ENCODE data around the gene CCDC185. TPM values are rescaled to one million over a fixed set of nuclear protein-coding genes. Genes with fewer than 3 reads are reported as not detected.
"Not testable (repeated sequence)": the region's sequence is repeated elsewhere in the genome, so short reads cannot be mapped to it uniquely, and the experiment has no call there.

Gene CCDC185
- total and polyA plus RNA-seq, 2 donors (not counting 1 experiment from before 2014, with no cell fraction given) = not detected

DNA sequence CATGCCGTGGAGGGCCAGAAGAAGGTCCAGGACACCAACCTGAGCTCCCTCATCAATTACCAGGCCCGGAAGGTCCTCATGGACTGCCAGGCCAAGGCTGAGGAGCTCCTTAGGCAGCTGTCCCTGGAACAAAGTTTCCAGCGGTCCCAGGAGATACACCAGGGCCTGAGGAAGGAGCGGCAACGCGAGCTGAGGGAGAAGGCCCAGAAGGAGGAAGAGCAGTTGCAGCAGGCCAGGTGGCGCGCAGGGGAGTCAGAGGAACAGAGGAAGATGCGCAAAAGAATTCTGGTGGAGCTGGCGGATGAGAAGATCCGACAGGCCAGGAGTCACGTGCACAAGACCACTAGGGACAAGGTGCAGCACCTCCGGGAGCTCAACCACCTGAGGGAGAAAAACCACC is 1.5 kb downstream of the CCDC185 start:
- H3K27me3 ChIP-seq (ENCODE audit: control insufficient read depth, insufficient read depth, low read length) = peaks cover 17% of the 10 kb centered on the region
- no peak for DNase-seq (ENCODE audit: low read depth in 2 of 2)
- H3K79me2 ChIP-seq (ENCODE audit: control insufficient read depth, insufficient read depth, low read length) = no peaks in the 10 kb centered on the region
- H3K36me3 ChIP-seq (ENCODE audit: control insufficient read depth, insufficient read depth, low read length) = no peaks in the 10 kb centered on the region
- H3K9ac ChIP-seq (ENCODE audit: insufficient read depth, low read length) = no peak overlapping the region
- H4K20me1 ChIP-seq (ENCODE audit: control insufficient read depth, extremely low read depth, insufficient read depth, low read length) = no peaks in the 10 kb centered on the region
- no peaks in the 10 kb centered on the region for H3K9me3 ChIP-seq (ENCODE audit: control insufficient read depth, insufficient read depth, low read depth, low read length)
- H3K27ac ChIP-seq (ENCODE audit: insufficient read depth, low read length) = no peak overlapping the region
- no peak overlapping the region for H3K4me3 ChIP-seq (replicated peaks in 1 of 4; ENCODE audit: control extremely low read depth in 1 of 4, insufficient read depth in 1 of 4, low read depth in 3 of 4, low read length in 4 of 4)
- no peak for TF ChIP-seq CTCF (conservative IDR thresholded peaks at IDR 0.05 in 1 of 2, IDR thresholded peaks at IDR 0.05 in 1 of 2; ENCODE audit: low read depth in 1 of 2, low read length in 2 of 2)
- TF ChIP-seq EZH2 (IDR thresholded peaks at IDR 0.05; ENCODE audit: low read length, missing control alignments) = no peak
- no peak overlapping the region for H3K4me2 ChIP-seq (ENCODE audit: extremely low read depth, insufficient read depth, low read length)
- H3K4me1 ChIP-seq (ENCODE audit: control insufficient read depth, extremely low read depth, insufficient read depth, low read length) = no peaks in the 10 kb centered on the region
- H2AFZ ChIP-seq (ENCODE audit: low read length) = no peak overlapping the region

- not testable (repeated sequence) for H3K36me3 ChIP-seq (ENCODE audit: control insufficient read depth, insufficient read depth, low read length); H3K9me3 ChIP-seq (ENCODE audit: control insufficient read depth, insufficient read depth, low read depth, low read length); H3K4me1 ChIP-seq (ENCODE audit: control insufficient read depth, extremely low read depth, insufficient read depth, low read length); H2AFZ ChIP-seq (ENCODE audit: low read length); H4K20me1 ChIP-seq (ENCODE audit: control insufficient read depth, extremely low read depth, insufficient read depth, low read length); H3K4me3 ChIP-seq (replicated peaks in 1 of 4; ENCODE audit: control extremely low read depth in 1 of 4, insufficient read depth in 1 of 4, low read depth in 3 of 4, low read length in 4 of 4); DNase-seq (ENCODE audit: low read depth in 2 of 2); H3K79me2 ChIP-seq (ENCODE audit: control insufficient read depth, insufficient read depth, low read length); H3K27me3 ChIP-seq (ENCODE audit: control insufficient read depth, insufficient read depth, low read length); H3K9ac ChIP-seq (ENCODE audit: insufficient read depth, low read length); H3K4me2 ChIP-seq (ENCODE audit: extremely low read depth, insufficient read depth, low read length); H3K27ac ChIP-seq (ENCODE audit: insufficient read depth, low read length)
These were observed 6.2 kb downstream of the CCDC185 start for GRCh38 chr1:223399393-223399792.

GRCh38 chr1:223401873-223402789 is 8.9 kb downstream of the CCDC185 start:
- no peaks in the 10 kb centered on the region for H4K20me1 ChIP-seq (ENCODE audit: control insufficient read depth, extremely low read depth, insufficient read depth, low read length)
- DNase-seq (ENCODE audit: low read depth in 2 of 2) = peak; percentile 79 to 94
- no peak overlapping the region for H2AFZ ChIP-seq (ENCODE audit: low read length)
- H3K9me3 ChIP-seq (ENCODE audit: control insufficient read depth, insufficient read depth, low read depth, low read length) = no peaks in the 10 kb centered on the region
- peak overlapping the region; percentile 7 for H3K27ac ChIP-seq (ENCODE audit: insufficient read depth, low read length)
- H3K4me1 ChIP-seq (ENCODE audit: control insufficient read depth, extremely low read depth, insufficient read depth, low read length) = peaks cover 6% of the 10 kb centered on the region
- TF ChIP-seq CTCF (conservative IDR thresholded peaks at IDR 0.05 in 1 of 2, IDR thresholded peaks at IDR 0.05 in 1 of 2; ENCODE audit: low read depth in 1 of 2, low read length in 2 of 2) (no peak), EZH2 (IDR thresholded peaks at IDR 0.05; ENCODE audit: low read length, missing control alignments) (no peak)
- H3K27me3 ChIP-seq (ENCODE audit: control insufficient read depth, insufficient read depth, low read length) = no peaks in the 10 kb centered on the region
- H3K79me2 ChIP-seq (ENCODE audit: control insufficient read depth, insufficient read depth, low read length) = no peaks in the 10 kb centered on the region
- H3K36me3 ChIP-seq (ENCODE audit: control insufficient read depth, insufficient read depth, low read length) = no peaks in the 10 kb centered on the region
- no peak overlapping the region for H3K4me3 ChIP-seq (replicated peaks in 1 of 4; ENCODE audit: control extremely low read depth in 1 of 4, insufficient read depth in 1 of 4, low read depth in 3 of 4, low read length in 4 of 4)
- no peak overlapping the region for H3K9ac ChIP-seq (ENCODE audit: insufficient read depth, low read length)
- H3K4me2 ChIP-seq (ENCODE audit: extremely low read depth, insufficient read depth, low read length) = no peak overlapping the region
